Mesenteric fat pad (tissue), 1 donor: ENCODE measurements around the gene PRDM4. TPM values are rescaled to one million over a fixed set of nuclear protein-coding genes. Genes with fewer than 3 reads are reported as not detected.
"Not testable (repeated sequence)": the region's sequence is repeated elsewhere in the genome, so short reads cannot be mapped to it uniquely, and the experiment has no call there.

Source experiments
- DNase-seq: peaks from one replicate; pipeline ENCODE4 v3.0.0-alpha.2; 2020; ENCODE audit warnings: low spot score
- total RNA-seq: library from RNA; stranded (reverse); fragmentation: NEBNext Ultra II Directional; extraction: Animal tissue kit (Norgen Biotek cat#: 25700); gene quantifications from one replicate; pipeline ENCODE4 v1.2.1, GENCODE V29; 2021
- donor health status: DM: yes; HTN: yes; CAD: no.

Gene PRDM4
- total RNA-seq, 1 donor from 2014 or later = 28.6 TPM

GRCh38 chr12:107775093-107775721 lies 14.3 kb upstream of the PRDM4 start:
- no peak for DNase-seq

DNA sequence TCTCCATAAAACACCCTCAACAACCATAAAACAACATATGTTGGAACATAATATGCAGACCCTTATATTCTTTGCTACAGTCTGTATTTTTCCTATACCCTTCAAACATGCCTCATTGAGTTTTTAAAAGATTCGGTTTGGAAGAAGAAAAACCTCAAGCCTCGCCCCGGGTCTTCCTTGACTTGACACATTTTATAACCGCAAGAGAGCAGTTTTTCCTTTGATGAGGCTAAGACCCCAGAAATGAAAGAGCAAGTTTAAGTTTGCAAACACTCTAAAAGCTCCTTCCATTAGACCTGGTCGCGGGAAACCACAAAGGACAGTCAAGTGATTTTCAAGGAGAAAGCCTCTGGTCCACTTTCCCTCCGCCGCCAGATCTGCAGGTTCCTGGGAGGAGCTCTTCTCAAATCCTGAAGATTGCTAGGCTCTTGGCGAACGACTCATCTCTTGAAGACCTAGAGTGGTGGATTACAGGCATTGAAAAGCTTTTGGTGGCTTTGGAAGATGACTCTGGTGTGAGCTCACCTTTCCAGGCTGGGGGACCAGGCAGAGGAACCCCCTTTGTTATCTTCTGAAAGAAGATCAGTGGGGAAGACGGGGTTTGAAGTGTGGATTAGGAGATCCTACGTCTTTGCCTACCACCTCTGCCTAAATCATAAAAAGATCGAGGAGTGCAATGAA lies 13.6 kb upstream of the PRDM4 start, which contains the start of gene ASCL4:
Gene ASCL4, plus strand, starts transcription at position 356 of the 681 bp plus-strand sequence. CDS start 515 bp downstream, outside the sequence.
- DNase-seq = no peak

- DNase-seq = no peak
These were observed 6.5 kb upstream of the PRDM4 start for GRCh38 chr12:107767466-107767865.

DNA sequence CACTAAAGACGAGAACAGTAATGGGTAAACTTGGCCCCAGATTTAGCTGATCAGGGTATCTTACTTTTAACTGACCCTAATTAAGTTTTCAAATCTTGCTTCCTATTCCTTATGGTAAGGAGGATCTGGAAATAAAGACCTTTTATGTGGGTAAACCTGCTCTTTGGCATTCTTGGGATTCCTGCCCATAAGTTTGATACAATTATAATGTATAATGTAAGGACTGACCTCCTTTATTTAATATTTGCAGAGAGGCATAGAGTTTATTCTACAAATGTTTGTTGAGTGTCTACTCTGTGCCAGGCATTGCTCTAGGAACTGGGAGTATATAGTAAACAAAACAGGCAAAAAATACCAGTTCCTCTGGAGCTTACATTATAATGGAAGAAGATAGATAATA lies 4.4 kb upstream of the PRDM4 start:
- no peak for DNase-seq

DNA sequence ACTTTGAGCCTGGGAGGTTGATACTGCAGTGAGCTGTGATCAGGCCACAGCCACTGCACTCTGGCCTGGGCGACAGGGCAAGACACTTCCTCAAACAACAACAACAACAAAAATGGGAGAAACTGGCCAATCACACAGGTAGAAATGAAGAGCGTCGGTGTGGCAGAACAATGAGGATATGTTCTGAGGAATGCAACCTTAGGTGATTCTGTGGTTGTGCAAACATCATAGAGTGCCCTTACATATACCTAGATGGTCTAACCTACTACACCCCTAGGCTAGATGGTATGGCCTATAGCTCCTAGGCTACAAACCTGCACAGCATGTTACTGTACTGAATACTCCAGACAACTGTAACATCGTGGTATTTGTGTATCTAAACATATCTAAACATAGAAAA lies 3.7 kb upstream of the PRDM4 start:
- DNase-seq = no peak

DNA sequence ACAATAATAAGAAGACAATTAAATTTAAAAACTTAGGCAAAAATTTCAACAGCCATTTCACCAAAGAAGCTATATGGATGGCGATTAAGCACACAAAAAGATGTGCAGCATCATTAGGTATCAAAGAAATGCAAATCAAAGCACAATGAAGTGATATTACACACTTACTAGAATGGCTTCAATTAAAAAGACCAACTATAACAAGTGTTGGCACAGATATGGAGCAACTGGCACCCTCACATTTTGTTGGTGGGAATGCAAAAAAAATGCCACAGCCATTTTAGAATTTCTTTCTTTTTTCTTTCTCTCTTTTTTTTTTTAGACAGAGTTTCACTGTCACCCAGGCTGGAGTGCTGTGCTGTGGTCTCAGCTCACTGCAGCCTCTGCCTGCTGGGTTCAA lies 1.9 kb upstream of the PRDM4 start:
- no peak for DNase-seq

GRCh38 chr12:107761502-107761904 lies 566 bp upstream of the PRDM4 start:
- no peak for DNase-seq

- no peak for DNase-seq
These were observed 629 bp downstream of the PRDM4 start for GRCh38 chr12:107760207-107760808.

- no peak for DNase-seq
These were observed 1.5 kb downstream of the PRDM4 start for GRCh38 chr12:107759410-107759809.

DNA sequence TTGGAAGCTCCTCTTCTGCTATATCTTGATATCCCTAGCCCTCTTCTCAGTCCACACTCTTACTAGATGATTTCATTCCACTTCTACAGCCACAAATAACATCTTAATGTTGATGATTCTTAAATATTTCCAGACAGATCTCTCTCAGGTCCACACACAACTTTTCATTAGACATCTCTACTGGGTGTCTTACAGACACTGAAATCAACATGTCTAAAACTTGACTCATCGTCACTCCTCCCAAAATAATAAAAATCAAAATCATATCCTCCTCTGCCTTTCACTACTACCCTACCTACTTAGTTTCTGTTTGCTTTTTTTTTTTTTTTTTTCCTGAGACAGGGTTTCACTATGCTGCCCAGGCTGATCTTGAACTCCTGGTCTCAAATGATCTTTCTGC lies 11.9 kb downstream of the PRDM4 start:
- DNase-seq = no peak

DNA sequence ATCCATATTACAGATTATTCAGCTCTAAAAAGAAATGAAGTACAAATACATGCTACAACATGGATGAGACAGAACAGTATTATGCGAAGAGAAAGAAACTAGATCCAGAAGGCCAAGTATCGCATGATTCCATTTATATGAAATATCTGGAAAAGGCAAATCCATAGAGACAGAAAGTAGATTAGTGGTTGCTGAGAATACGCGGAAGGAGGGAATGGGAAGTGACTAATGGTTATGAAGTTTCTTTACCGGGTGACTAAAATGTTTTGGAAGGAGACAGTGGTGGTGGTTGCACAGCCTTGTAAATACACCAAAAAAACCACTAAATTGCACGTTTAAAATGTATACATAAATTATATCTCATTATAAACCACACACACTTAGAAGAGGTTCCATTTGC lies 12.5 kb downstream of the PRDM4 start:
- no peak for DNase-seq

GRCh38 chr12:107736914-107737313 lies 24.0 kb downstream of the PRDM4 start:
- DNase-seq = no peak

GRCh38 chr12:107735763-107736162 lies 25.2 kb downstream of the PRDM4 start:
- no peak for DNase-seq

GRCh38 chr12:107734139-107734538 lies 26.8 kb downstream of the PRDM4 start:
- no peak for DNase-seq

DNA sequence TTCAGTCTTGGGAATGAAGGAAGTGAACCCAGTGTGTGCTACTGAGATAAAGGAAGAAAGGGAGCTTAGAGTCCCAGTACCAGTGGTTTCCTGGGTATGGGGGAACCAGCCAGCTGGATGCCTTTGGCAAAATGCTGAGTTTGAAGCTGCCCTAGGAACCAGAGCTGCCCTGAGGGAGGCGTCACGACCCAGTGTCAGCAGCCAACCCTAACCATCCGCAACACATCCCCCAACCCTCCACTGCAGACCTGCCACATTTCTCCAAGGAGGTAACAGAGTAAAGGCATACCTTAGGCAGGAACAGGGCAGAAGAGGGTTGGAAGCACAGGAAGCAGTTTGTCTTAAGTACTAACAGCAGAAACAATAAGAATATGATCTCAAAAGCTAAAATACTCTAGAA lies 28.6 kb downstream of the PRDM4 start:
- DNase-seq = no peak

DNA sequence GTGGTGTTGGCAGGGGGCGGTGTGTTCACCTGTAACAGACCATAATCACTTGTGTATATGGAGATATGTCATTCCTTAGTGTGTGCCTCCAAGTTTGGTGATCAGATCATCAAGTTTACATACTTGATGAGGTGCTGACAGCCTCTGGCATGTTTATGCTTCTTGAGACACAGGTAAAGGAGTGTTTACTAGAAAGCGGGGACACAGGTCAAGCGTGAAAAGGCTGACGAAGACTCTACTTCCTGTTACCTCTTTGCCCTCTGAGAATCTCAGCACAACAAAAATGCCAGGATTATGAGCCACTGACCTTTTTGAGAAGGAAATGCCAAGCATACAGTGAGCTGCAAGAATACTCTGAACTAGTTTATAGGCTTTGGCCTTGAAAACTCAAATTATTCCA lies 29.6 kb downstream of the PRDM4 start:
- DNase-seq = no peak

DNA sequence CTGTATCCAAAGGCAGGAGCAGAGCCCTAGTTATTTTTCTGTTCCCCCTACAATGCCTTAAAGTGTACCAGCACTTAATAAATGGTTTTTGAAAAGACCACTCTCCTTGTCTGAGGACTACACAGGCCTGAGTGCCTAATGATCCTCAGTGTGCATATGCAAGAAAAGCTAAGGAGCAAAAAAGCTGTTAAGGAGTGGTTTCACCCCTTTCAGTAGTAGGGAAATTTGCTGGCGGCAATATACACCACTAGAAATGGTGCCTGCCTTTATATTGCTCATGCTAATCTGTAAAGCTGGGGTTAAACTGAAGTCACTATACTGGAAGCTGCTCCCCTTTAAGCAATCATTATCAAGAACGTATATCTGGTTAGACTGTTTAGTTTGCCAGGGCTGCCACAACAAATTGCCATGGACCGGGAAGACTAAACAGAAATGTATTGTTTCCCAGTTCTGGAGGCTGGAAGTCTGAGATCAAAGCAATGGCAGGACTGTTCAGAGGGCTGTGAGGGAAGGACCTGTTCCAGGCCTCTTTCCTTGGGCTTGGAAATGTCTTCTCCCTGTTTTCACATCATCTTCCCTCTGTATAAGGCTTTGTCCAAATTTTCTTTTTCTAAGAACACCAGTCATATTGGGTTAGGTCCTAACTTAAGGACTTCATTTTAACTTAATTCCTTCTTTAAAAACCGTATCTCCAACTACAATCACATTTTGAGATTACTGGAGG lies 30.2 kb downstream of the PRDM4 start:
- DNase-seq = no peak

GRCh38 chr12:107727742-107728141 lies 33.2 kb downstream of the PRDM4 start:
- DNase-seq = not testable (repeated sequence)

DNA sequence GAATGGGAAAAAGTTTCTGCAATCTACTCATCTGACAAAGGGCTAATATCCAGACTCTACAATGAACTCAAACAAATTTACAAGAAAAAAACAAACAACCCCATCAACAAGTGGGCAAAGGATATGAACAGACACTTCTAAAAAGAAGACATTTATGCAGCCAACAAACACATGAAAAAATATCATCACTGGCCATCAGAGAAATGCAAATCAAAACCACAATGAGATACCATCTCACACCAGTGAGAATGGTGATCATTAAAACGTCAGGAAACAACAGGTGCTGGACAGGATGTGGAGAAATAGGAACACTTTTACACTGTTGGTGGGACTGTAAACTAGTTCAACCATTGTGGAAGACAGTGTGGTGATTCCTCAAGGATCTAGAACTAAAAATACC lies 33.6 kb downstream of the PRDM4 start:
- not testable (repeated sequence) for DNase-seq

- no peak for DNase-seq
These were observed 42.3 kb downstream of the PRDM4 start for GRCh38 chr12:107718606-107719005.

- no peak for DNase-seq
These were observed 45.2 kb downstream of the PRDM4 start for GRCh38 chr12:107715780-107716179.

GRCh38 chr12:107705522-107705921 lies 55.4 kb downstream of the PRDM4 start:
- not testable (repeated sequence) for DNase-seq
